Left ventricle myocardium superior (tissue), 1 donor: Measurements from ENCODE around the gene ACD. TPM values are rescaled to one million over a fixed set of nuclear protein-coding genes. Genes with fewer than 3 reads are reported as not detected.
A peak's percentile ranks its signal among the peaks of the same experiment; 100 is the strongest.

ENCODE experiments used
- ATAC-seq: fragments of 200-7000 bp; cut with Tn5 transposase; one replicate; pipeline ENCODE4 v1.9.1; 2020; ENCODE audit warnings: mild to moderate bottlenecking, moderate library complexity
- DNase-seq: peaks from one replicate; pipeline ENCODE4 v3.0.0-alpha.2; 2020
- intact Hi-C: fragments of 100-400 bp; cut with micrococcal nuclease; formaldehyde crosslinking; loops from one replicate; pipeline ENCODE4 v1.11.0; 2022
- total RNA-seq: library from RNA; stranded (reverse); fragmentation: NEBNext Ultra II Directional; extraction: Animal tissue kit (Norgen Biotek cat#: 25700); gene quantifications from one replicate; pipeline ENCODE4 v1.2.1, GENCODE V29; 2021
- donor health status: DM: no; HTN: yes; CAD: no; lungs with severe emphysema.

The ACD gene
- total RNA-seq, 1 donor from 2014 or later, result 7.8 TPM

DNA sequence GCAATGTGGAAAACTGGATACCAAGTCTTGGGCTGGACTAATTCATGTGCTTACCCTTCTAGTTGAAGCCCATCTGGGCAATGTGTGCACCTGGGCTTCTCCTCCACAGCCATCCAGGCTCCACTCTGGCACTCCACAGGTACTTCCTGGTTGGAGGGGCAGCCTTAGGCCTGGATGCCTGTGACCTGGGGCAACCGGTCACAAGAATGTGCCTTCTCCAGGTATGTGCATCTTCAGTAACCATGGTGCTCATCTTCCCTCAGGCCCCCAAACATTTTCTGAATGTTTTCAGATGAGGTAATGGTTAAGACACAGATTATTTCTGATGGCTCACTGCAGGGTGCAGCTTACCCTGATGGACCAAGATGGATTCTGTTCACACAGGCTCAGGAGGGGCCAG, 17.7 kb upstream of the ACD start:
- ATAC-seq (no peak), DNase-seq (no peak)
- intact Hi-C loops, result no loop called here

DNA sequence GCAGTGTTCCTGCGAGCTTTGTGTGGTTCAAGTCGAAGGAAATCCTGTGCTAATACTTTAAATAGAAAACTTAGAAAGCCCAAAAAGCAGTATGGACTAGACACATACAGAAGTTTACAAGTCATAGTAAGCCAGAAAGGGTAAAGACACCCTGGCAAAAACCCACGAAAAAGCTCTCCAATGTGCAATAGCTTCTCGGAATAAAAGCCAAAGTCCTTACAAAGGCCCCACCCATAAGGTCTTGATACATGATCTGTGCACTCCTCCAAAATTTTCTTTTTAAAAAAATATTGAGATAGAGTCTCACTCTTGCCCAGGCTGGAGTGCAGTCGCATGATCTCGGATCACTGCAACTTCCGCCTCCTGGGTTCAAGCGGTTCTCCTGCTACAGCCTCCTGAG, 16.9 kb upstream of the ACD start:
- intact Hi-C loops, result no loop called here
- ATAC-seq (no peak), DNase-seq (no peak)

DNA sequence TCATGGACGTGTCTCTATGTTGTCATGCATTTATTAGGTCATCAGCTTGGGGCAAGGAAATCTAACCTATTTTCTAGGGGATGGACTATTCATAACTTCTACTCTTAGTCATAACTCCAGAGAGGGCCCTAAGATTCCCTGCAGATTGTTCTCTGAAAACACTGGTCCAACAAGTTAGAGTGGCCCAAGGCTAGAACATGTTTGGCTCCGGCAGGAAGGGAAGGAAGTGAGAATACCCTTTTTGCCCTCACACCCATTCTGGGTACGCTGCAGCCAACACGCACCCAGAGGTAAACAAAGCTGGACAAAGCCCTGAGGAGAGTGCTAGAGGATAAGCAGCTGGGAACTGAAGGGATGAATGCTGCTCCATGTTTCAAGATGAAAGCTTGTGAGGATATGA, 16.5 kb upstream of the ACD start:
- ATAC-seq, result no peak

DNA sequence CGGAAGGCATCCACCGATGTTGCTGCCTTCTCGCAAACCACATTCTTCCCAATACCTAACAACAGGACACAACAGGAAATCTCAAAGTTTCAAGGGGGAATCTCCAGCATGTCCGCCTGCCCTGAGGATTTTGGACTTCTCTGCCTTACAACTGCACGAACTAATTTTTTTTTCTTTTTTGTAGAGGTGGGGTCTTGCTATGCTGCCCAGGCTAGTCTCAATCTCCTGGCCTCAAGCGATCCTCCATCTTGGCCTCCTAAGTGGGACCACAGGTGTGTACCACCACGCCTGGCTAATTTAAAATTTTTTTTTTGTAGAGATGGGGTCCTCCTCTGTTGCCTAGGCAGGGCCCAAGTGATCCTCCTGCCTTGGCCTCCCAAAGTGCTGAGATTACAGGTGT, 15.9 kb upstream of the ACD start:
- intact Hi-C loops, result no loop called here
- DNase-seq (no peak), ATAC-seq (no peak)

More for the DNA sequence above, 16.5 kb upstream of the ACD start:
- intact Hi-C loops, result no loop called here
- DNase-seq, result no peak

DNA sequence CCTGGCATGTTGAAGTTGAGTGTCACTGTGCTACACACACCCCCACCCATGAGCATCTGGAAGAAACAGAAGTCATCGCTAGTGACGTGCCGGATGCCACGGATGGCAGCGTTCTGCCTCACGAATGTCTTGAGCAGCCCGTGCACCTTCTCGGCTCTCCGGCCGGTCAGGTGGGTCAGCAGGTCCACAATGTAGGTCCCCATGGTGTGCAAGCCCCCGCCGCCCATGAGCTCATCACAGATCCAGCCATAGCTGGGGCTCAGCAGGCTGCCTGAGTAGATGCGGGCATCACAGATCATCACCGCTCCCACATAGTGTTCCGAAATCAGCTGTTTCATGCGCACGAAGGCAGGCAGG, 15.5 kb upstream of the ACD start:
- DNase-seq (no peak), ATAC-seq (no peak)
- intact Hi-C loops, result no loop called here

DNA sequence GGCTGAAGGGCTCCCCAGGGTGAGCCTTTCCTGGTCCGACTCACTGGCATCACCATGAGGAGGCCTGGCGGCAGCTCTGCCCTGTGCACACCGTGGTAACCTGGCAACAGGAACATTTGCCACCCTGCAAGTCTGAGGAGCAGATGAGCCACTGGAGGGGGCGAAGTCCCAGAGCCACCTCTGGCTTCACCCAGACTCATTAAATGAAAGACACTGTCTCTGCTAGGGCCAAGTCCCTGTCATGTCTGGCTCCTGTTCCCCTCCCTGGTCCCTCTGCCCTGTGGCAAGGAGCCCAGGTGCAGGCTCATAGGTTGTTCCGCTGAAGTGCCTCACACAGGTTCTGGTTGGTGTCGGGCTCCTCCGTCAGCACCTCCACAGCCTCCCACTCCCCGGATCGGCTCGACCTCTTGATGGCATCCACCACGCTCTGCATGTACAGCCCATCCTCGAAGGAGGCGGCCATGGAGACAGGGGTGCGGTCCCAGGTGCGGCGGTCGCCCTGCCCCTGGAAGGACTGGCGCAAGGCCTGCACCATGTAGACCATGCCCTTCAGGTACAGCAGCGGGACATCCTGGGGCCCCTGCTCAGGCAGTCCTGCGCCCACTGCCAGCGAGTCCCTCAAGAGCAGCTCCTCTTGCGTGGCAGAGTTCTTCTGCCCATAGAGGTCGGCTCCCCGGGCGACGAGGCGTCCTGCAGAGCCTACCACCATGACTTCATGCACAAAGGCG, 15.0 kb upstream of the ACD start:
- DNase-seq (no peak), ATAC-seq (no peak)
- intact Hi-C loops, result no loop called here

DNA sequence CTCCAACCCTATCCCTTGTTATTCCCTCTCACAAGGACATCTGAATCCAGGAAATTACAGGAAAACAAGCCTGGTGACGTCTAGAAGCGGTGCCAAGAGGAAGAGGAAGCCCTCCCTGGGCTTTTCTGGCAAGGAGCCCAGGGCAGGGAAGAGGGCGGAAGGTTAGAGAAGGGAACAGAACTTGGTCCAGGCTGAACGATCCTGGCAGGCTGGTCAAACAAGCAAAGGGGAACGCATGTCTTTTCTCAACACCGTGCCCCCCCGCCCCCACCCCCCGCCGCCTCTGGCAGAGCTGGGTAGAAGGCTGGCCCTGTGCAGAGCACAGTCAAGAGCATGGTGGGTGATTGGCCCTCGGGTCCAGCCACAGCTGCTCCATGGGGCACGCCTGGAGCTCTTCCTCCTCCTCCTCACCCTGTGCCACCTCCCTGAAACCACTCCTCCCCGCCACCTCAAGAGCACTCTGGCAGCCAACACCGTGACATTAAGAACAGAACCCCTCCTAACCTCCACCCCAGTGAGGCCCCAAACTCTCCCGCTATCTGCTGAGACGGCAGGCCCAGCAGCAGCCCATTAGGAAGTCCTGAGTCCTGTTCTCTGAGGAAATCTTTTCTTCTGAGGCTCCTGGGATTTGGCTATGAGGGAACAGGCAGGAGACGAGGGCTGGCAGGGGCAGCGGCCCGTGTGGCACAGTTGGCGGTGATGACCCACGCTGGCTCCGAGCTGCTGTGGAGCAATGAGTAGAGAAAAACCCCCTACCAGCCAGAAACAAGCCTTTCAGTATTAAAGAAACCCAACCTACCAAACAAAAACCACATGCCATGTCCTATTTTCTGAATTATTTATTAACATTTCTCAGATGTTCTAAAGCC, 13.9 kb upstream of the ACD start:
- intact Hi-C loops, result no loop called here
- ATAC-seq, result peak; percentile 63
- DNase-seq, result peak; percentile 72

DNA sequence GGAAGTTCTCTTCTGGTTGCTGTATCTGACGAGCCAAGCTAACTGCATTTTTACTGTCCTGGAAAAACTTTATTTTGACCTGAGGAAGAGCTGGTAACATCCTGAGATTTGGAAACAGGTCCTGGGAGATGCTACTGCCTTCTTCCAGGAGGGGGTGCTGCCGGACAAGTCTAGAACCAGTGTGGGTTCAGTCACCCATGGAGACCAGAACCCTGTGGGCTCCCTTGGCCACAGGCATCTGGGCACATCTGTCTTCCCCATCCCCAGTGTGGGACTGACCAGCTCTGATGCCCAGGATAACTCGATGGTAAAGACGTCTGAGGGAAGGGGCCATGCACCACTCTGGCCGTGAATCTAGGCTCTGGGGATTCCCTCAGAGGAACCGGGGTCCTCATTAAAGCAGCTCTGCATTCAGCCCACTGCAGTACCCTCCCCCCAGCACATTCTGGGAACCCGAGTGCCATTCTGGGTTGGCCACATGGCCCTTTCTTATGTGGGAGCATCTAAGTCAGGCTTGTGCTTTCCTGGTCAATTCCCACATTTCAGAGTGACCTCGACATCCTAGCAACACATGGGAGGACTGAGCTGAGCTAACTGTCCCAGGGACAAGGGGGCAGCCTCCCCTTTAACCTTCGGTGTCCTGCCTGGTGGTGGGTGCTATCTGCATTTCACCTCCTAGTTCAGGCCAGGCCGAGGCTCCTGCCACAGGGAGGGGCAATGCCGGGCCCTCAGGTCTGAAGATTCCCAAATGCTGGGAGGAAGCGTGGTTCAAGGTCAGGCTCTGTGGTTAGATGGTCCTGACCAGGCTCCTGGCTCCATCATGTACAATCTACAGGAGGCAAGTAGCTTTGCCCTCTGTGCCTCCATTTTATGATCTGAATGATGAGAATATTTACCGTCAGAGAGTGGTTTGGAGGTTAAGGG, 12.9 kb upstream of the ACD start:
- ATAC-seq (peak; percentile 52), DNase-seq (peak; percentile 69)
- intact Hi-C loops, result no loop called here

DNA sequence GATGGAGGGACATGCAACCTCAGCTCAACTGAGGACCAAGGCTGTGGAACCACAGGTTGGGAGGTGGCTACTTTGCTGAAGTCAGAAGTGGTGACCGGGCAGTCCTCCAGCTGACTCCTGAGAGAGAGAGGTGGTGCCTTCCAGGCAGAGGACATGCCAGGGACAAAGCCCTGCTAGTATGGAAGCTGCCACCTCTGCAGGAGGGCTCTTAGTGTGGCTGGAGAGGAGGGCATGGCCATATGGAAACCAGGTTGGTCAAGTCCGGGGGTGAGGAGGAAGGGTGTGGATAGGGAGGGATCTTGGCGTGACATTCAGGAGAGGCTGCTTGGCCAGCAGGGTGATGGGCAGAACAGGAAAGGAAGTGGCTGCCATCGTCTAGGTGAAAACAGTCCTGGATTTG, 12.2 kb upstream of the ACD start:
- DNase-seq (peak; percentile 60), ATAC-seq (peak; percentile 5)
- intact Hi-C loops, result no loop called here

DNA sequence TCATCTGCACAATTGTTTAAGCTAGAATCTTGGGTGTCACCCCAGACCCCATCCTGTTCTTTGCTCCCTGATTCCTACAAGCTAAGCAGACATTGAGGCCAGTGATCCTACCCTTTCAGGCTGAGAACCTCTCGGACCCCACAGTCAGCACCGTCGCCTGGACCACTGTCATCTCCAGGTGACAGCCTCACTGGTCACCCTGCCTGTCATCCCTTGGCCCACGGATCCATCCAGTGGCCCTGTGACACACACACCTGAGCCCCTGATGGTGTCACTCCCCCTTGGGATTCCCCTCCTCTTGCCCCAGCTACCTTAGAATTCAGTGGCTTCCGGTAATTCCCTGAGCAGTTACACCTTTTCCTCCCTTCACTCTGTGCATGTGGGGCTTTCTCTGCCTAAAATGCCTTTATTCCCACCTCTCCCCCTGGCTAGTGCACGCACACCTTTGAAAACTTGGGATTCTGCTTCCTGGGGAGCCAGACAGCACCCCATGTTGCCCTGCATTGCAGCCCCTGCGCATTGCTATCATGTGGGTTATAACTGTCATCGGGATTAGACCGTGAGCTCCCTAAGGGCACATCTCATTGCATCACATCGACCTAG, 9.5 kb upstream of the ACD start:
- intact Hi-C loops, result loop anchor here (5.0 kb wide), 1 partner anchor 107 kb away; the partner anchor contains the start of gene CTCF
- DNase-seq (peak; percentile 8), ATAC-seq (no peak)

DNA sequence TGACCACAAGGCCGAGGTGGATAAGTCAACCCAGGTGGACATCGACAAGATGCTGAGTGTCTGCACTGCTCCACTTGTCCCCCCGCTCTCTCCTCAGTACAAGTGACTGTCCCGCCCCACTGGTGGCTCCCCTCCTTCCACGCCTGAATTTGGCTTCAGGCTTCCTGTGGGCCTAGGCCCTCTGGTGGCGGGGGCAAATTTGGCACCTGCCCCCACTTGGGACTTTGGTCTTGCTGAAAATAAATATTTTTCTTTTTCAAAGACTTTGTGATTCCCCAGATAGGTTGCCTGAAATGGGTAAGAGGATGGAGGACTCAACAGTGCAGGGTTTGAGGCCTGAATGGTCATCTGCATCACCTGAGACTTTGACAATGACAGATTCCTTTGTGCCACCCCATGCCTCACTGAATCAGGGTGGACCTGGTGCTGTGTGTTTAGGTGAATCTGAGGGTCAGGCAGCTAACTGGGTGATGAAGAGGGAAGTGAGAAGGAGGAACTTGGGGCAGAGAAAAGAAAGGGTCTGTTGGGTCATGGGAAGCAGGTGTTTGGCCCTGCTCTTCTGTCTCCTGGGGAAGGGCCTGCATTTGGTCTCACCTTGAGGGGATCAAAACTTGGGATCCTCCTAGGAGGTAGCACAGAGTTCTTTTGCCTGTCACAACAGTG, 8.6 kb upstream of the ACD start:
- intact Hi-C loops, result loop anchor here (5.0 kb wide), 1 partner anchor 106 kb away; the partner anchor contains the start of gene CTCF
- ATAC-seq, result no peak
- peak; percentile 48 for DNase-seq

DNA sequence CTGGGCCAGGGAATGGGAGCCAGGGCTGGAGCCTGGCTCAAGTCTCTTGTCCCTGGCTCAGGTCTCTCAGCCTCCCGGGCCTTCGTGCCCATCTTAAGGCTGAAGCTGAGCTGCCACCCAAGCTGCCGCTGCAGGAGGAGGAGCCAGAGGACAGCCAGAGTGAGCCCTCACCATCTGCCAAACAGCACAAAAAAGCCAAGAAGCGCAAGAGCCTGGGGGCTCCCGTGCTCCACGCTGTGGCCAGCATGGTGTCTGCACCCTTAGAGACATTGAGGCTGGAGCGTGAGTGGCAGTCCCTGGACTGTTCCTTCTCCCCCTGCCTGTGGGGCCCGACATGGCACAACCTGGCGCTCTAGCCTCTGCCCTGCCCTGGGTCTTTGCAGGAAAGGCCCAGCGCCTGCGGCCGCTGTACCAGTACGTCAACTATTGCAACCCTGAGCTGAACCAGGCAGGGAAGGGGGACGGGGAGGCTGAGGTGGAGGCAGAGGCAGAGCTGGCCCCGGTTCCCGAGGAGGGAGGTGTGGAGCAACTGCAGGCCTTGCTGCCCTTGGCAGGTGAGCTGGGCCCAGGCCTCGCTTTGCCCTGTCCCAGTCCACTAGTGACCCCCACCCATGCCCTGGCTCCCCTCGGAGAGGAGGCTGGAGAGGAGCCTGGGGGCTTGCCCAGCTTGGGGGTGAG, 7.9 kb upstream of the ACD start:
- intact Hi-C loops, result loop anchor here (5.0 kb wide), 1 partner anchor 106 kb away; the partner anchor contains the start of gene CTCF
- ATAC-seq, result peak; percentile 87
- peak; percentile 90 for DNase-seq

DNA sequence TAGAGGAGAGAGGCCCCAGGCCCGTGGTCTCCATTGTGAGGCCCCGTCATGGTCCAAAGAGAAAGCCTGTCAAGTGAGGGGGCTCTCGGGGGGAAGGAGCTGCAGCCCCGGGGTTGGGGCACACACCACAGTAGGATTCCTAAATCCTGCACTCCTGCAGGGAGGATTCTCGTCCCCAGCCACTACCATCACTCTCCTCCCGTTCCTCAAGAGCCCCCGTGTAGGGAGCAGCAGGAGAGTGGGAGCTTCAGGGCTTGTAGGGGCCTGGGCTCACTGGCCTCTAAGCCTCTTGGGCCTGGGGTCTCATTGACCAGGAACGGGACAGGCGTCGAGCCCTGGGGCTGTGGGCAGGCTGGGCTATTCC, 7.4 kb upstream of the ACD start:
- DNase-seq (no peak), ATAC-seq (no peak)
- intact Hi-C loops, result loop anchor here (5.0 kb wide), 1 partner anchor 105 kb away; the partner anchor contains the start of gene CTCF

DNA sequence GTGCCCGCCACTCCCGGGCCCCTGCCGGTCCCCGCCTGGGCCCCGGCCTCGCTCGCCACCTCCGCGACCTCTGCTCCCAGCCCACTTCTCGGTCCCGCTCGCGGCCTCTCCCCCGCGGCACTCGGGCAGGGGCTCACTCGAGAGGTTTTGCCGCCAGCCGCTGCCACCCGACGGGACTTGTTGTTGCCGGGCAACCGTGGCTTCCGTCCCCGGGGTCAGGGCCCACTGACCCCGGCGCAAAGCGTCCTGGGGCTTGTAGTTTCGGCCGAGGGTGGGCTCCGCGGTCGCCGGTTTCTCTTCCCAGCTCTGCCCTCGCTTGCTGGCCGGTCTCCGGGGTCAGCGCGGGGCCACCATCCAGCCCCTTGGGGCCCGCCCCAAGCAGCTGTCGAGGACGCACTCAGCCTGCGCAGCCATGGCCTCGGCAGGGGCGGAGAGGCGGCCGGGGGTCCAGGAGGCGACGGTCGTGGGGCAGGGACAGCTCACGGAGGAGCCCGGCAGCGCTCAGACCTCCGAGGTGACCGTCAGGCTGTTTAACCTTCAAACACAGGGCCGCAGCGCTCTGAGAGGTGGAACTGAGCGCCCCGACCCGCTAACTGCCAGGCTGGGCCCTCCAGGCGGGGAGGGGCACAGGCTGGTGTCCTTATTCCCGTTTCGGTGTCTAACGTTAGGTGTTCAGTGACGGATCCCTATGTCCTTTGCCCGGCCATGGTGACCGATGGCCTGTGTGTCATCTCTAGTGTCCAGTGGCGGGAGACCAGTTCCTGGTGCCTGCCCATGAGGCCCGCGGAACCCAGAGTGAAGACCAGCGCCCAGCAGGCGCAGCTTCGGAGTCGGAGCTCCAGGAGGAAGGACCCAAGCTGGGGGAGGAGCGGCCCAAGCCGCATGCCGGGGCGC, 6.7 kb upstream of the ACD start, which contains the start of the genes C16orf86 and ENKD1:
Gene C16orf86 (plus strand): TSS at position 256 of the 894 bp plus-strand sequence. CDS start 157 bp downstream, at position 413.
Gene ENKD1 (minus strand): TSS at position 192 of the 894 bp plus-strand sequence. CDS start 308 bp downstream, outside the sequence.
- intact Hi-C loops, result loop anchor here (5.0 kb wide), 1 partner anchor 105 kb away; the partner anchor contains the start of gene CTCF
- peak; percentile 80 for ATAC-seq

DNA sequence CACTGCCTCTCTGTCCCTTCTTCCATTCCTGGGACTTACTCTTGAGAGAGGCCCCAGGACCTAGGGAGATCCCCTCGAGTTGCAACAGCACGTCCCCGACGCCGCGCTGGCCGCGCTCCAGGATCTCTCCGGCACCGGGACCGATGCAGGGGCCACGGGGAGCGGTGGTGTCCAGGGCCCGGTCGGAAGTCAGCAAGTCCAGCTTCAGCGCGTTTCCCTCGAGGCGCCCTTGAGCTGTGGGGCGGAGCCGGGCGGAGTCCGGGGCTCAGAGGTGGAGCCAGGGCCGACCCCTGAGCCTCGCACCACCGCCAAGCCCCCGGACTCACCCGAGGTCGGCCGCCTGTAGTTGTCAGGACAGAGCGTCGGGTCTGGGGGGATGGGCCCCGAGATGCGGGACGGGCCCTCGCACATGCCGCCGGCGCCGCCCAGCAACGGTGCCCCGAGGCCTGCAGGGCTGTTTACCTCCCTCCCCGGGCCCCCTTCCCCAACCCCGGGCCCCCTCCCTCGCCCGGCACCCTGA, 6.0 kb upstream of the ACD start:
- ATAC-seq (peak; percentile 8), DNase-seq (peak; percentile 69)
- intact Hi-C loops, result loop anchor here (5.0 kb wide), 1 partner anchor 104 kb away; the partner anchor contains the start of gene CTCF

More for the DNA sequence above, 6.7 kb upstream of the ACD start, which contains the start of the genes C16orf86 and ENKD1:
- DNase-seq, result peak; percentile 92

DNA sequence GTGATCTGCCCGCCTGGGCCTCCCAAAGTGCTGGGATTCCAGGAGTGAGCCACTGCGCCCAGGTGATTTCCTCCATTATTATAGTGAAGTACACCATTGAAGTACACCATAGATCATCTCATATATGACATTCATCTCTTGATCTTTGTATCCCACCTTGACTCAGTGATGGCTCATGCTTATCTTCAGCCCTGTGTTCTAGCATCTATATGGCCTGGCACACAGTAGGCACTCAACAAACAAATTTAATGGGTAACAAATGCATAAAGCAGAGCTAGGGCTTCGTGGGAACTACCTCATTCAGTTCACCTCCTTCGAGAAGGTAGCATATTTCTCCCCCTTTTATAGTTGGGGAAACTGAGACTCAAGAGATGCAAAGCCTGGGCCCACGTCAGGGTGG, 5.5 kb upstream of the ACD start:
- DNase-seq (peak; percentile 3), ATAC-seq (no peak)
- intact Hi-C loops, result loop anchor here (5.0 kb wide), 1 partner anchor 103 kb away; the partner anchor contains the start of gene CTCF
